GM23338 (cell line): ENCODE measurements around the gene SEC16A. TPM values are rescaled to one million over a fixed set of nuclear protein-coding genes. Genes with fewer than 3 reads are reported as not detected.

Source experiments
- ATAC-seq: fragments of 200-7000 bp; cut with Tn5 transposase; 3 replicates; pipeline ENCODE4 v1.9.1; 2020
- DNase-seq: peaks from one replicate; pipeline ENCODE4 v3.0.0-alpha.2; 2015; ENCODE audit warnings: low spot score
- H2AFZ ChIP-seq: fragments of 200-600 bp; sonication (generic); 2 replicates; pipeline ENCODE4 v1.8.0; 2016; ENCODE audit warnings: antibody characterized with exemption, mild to moderate bottlenecking, moderate library complexity
- H3F3A ChIP-seq: fragments of 200-600 bp; sonication (generic); replicated peaks from 2 replicates; pipeline ENCODE4 v1.8.0; 2017; ENCODE audit warnings: antibody characterized with exemption, mixed run types, low read depth
- H3K27ac ChIP-seq: fragments of 200-600 bp; sonication (generic); 2 replicates; pipeline ENCODE4 v1.6.1; 2016; ENCODE audit warnings: low read depth
- H3K27me3 ChIP-seq: fragments of 200-600 bp; sonication (generic); 2 replicates; pipeline ENCODE4 v1.8.0; 2016; ENCODE audit warnings: mild to moderate bottlenecking, mixed run types, moderate library complexity; ENCODE audit not compliant: insufficient read depth
- H3K36me3 ChIP-seq: fragments of 200-600 bp; sonication (generic); 2 replicates; pipeline ENCODE4 v1.8.0; 2016; ENCODE audit warnings: mild to moderate bottlenecking; ENCODE audit not compliant: insufficient read depth
- H3K4me1 ChIP-seq: fragments of 200-600 bp; sonication (generic); 2 replicates; pipeline ENCODE4 v1.8.0; 2016; ENCODE audit warnings: mild to moderate bottlenecking, moderate library complexity; ENCODE audit not compliant: insufficient read depth
- H3K4me2 ChIP-seq: fragments of 200-600 bp; sonication (generic); 2 replicates; pipeline ENCODE4 v1.7.1; 2017; ENCODE audit warnings: mixed run types
- H3K4me3 ChIP-seq: fragments of 200-600 bp; sonication (generic); 2 replicates; pipeline ENCODE4 v1.6.1; 2016; ENCODE audit warnings: mixed run types
- H3K79me2 ChIP-seq: fragments of 200-600 bp; sonication (generic); replicated peaks from 2 replicates; pipeline ENCODE4 v1.8.0; 2017; ENCODE audit warnings: mild to moderate bottlenecking; ENCODE audit not compliant: insufficient read depth
- H3K9me2 ChIP-seq: fragments of 200-600 bp; sonication (generic); 2 replicates; pipeline ENCODE4 v1.8.0; 2017; ENCODE audit not compliant: insufficient read depth
- H4K20me1 ChIP-seq: fragments of 200-600 bp; sonication (generic); replicated peaks from 2 replicates; pipeline ENCODE4 v1.8.0; 2017; ENCODE audit warnings: mild to moderate bottlenecking; ENCODE audit not compliant: insufficient read depth
- H3K27ac Mint-ChIP-seq: 2 replicates; pipeline ENCODE4 v1.8.0; 2020; ENCODE audit warnings: inconsistent platforms, mild to moderate bottlenecking, moderate library complexity, mixed read lengths
- H3K27me3 Mint-ChIP-seq: 3 replicates; pipeline ENCODE4 v1.8.0; 2022; ENCODE audit warnings: low read depth, mild to moderate bottlenecking, moderate library complexity, mixed read lengths, inconsistent platforms; ENCODE audit not compliant: insufficient read depth, poor library complexity
- H3K36me3 Mint-ChIP-seq: 3 replicates; pipeline ENCODE4 v1.8.0; 2021; ENCODE audit warnings: low read depth, mild to moderate bottlenecking, inconsistent platforms, moderate library complexity, mixed read lengths
- H3K4me1 Mint-ChIP-seq: 3 replicates; pipeline ENCODE4 v1.8.0; 2020; ENCODE audit warnings: mild to moderate bottlenecking, inconsistent platforms, mixed read lengths
- H3K4me3 Mint-ChIP-seq: 3 replicates; pipeline ENCODE4 v1.8.0; 2021; ENCODE audit warnings: moderate library complexity, mild to moderate bottlenecking, inconsistent platforms, mixed read lengths
- H3K9me3 Mint-ChIP-seq: 3 replicates; pipeline ENCODE4 v1.8.0; 2020; ENCODE audit warnings: moderate library complexity, mild to moderate bottlenecking, inconsistent platforms, mixed read lengths
- CREB1 ChIP-seq: fragments of 250-450 bp; sonication (Bioruptor Pico); IDR thresholded peaks from 2 replicates; pipeline ENCODE4 v1.5.0; 2020; ENCODE audit warnings: low read depth, mild to moderate bottlenecking, moderate library complexity
- EZH2 ChIP-seq: fragments of 200-600 bp; sonication (generic); IDR thresholded peaks from one replicate; pipeline ENCODE4 v1.8.0; 2017; ENCODE audit warnings: antibody characterized with exemption, mild to moderate bottlenecking, low read depth; ENCODE audit not compliant: unreplicated experiment
- EZH2phosphoT487 ChIP-seq: fragments of 200-600 bp; sonication (generic); IDR thresholded peaks from one replicate; pipeline ENCODE4 v1.8.1; 2018; ENCODE audit warnings: antibody characterized with exemption; ENCODE audit not compliant: unreplicated experiment
- JUNB ChIP-seq: IDR thresholded peaks from one replicate; pipeline ENCODE4 v1.6.1; 2016; ENCODE audit warnings: antibody characterized with exemption; ENCODE audit not compliant: unreplicated experiment
- NANOG ChIP-seq: IDR thresholded peaks from 2 replicates; pipeline ENCODE4 v1.6.1; 2016; ENCODE audit warnings: antibody characterized with exemption, borderline replicate concordance
- POLR2AphosphoS5 ChIP-seq: IDR thresholded peaks from 2 replicates; pipeline ENCODE4 v1.6.1; 2016; ENCODE audit warnings: antibody characterized with exemption, low read depth
- STAT1 ChIP-seq: IDR thresholded peaks from one replicate; pipeline ENCODE4 v1.6.1; 2016; ENCODE audit warnings: antibody characterized with exemption; ENCODE audit not compliant: unreplicated experiment
- ZNF114 ChIP-seq: fragments of 250-450 bp; sonication (Bioruptor Pico); IDR thresholded peaks from 2 replicates; pipeline ENCODE4 v1.5.0; 2020; ENCODE audit warnings: mild to moderate bottlenecking, moderate library complexity
- ZNF331 ChIP-seq: fragments of 250-450 bp; sonication (Bioruptor Pico); IDR thresholded peaks from 2 replicates; pipeline ENCODE4 v1.5.0; 2020; ENCODE audit warnings: low read depth, mild to moderate bottlenecking, moderate library complexity
- polyA plus RNA-seq: library from polyadenylated mRNA; unstranded; fragments of >200 nt; fragmentation: Nextera tagmentation; extraction: Ambion mirVana; gene quantifications from 2 replicates; pipeline ENCODE4 v1.2.1, GENCODE V29; 2016
- total RNA-seq: library from RNA; depleted of rRNA; stranded (reverse); fragments of >200 nt; shearing (Covaris generic); gene quantifications from 2 replicates; pipeline ENCODE4 v1.2.3, GENCODE V29; 2014
- TF ChIP-seq, protein P1 (sequence below): IDR thresholded peaks from 2 replicates; pipeline ENCODE4 v1.6.1; 2016; ENCODE audit warnings: antibody characterized with exemption
- TF ChIP-seq, protein P2 (sequence below): IDR thresholded peaks from one replicate; pipeline ENCODE4 v1.6.1; 2018; ENCODE audit warnings: antibody characterized with exemption; ENCODE audit not compliant: unreplicated experiment
- TF ChIP-seq, protein P3 (sequence below): fragments of 250-450 bp; sonication (Bioruptor Pico); IDR thresholded peaks from 2 replicates; pipeline ENCODE4 v1.5.0; 2020; ENCODE audit warnings: mild to moderate bottlenecking, moderate library complexity
- TF ChIP-seq, protein P4 (sequence below), 2 experiments: fragments of 200-600 bp in 1 of 2; sonication (generic) in 1 of 2; conservative IDR thresholded peaks; 2 replicates each; pipeline versions ENCODE4 v1.5.1 to v1.6.1; 2016 to 2017; ENCODE audit warnings: antibody characterized with exemption in 2 of 2, low read depth in 2 of 2, mild to moderate bottlenecking in 2 of 2, moderate library complexity in 1 of 2

The SEC16A gene
- total and polyA plus RNA-seq, 2 experiments from 2014 or later: 34.0 to 59.2 TPM

DNA sequence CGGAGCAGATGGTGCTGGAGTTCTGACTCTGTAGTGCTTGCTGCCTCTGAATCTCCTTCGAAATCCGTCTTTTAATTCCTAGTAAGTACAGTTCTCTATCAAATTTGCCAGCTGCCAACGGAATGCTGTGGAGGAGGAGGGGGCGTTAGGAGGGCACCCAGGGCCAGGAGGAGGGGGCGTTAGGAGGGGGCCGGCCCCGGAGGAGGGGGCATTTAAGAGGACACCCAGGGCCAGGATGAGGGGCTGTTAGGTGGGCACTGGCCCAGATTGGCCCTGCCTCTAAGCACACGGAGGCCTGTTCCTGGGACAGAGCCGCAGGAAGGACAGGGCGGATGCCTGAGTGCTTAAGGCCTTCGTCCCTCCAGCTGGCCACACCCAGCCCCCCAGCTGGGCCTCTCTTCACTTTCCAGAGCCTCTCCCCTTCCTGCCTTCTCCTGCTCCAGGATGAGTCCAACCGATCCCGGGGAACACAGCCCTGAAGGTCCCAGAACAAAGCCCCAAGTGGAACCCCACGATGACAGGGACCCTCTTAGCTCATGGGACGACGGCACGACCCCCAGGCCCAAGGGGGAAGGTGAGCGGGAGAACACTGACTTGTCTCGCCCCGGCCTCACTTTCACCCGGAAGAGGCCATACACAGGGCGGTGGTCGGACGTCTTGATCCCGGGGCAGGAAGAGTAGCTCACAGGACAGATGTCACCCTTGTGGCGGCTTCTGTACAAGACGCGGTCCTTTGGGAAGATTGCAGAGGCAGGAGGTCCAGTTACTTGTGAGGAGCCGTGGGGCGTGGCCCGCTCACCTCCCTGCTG lies 53.0 kb downstream of the SEC16A start:
- Histone ChIP-seq H3K27ac (no peak overlapping the region), H3K36me3 (no peaks in the 10 kb centered on the region), H4K20me1 (no peaks in the 10 kb centered on the region; the same call in 1 of the 2 replicates), H3K4me2 (no peak overlapping the region), H3K79me2 (no peaks in the 10 kb centered on the region), H3K4me3 (no peak overlapping the region), H2AFZ (no peak overlapping the region), H3F3A (no peaks in the 10 kb centered on the region), H3K4me1 (no peaks in the 10 kb centered on the region), H3K9me2 (no peaks in the 10 kb centered on the region), H3K27me3 (no peaks in the 10 kb centered on the region)
- H3K4me1 Mint-ChIP-seq: no peaks in the 10 kb centered on the region
- peak; percentile 24 for DNase-seq
- TF ChIP-seq CREB1 (CRISPR knock-in tag): no peak
- TF ChIP-seq, protein P1, sequence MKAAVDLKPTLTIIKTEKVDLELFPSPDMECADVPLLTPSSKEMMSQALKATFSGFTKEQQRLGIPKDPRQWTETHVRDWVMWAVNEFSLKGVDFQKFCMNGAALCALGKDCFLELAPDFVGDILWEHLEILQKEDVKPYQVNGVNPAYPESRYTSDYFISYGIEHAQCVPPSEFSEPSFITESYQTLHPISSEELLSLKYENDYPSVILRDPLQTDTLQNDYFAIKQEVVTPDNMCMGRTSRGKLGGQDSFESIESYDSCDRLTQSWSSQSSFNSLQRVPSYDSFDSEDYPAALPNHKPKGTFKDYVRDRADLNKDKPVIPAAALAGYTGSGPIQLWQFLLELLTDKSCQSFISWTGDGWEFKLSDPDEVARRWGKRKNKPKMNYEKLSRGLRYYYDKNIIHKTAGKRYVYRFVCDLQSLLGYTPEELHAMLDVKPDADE: no peak
- no peak for TF ChIP-seq POLR2AphosphoS5
- no peak for TF ChIP-seq ZNF114
- no peak for TF ChIP-seq JUNB
- TF ChIP-seq STAT1: no peak
- TF ChIP-seq NANOG: no peak
- TF ChIP-seq, protein P2, sequence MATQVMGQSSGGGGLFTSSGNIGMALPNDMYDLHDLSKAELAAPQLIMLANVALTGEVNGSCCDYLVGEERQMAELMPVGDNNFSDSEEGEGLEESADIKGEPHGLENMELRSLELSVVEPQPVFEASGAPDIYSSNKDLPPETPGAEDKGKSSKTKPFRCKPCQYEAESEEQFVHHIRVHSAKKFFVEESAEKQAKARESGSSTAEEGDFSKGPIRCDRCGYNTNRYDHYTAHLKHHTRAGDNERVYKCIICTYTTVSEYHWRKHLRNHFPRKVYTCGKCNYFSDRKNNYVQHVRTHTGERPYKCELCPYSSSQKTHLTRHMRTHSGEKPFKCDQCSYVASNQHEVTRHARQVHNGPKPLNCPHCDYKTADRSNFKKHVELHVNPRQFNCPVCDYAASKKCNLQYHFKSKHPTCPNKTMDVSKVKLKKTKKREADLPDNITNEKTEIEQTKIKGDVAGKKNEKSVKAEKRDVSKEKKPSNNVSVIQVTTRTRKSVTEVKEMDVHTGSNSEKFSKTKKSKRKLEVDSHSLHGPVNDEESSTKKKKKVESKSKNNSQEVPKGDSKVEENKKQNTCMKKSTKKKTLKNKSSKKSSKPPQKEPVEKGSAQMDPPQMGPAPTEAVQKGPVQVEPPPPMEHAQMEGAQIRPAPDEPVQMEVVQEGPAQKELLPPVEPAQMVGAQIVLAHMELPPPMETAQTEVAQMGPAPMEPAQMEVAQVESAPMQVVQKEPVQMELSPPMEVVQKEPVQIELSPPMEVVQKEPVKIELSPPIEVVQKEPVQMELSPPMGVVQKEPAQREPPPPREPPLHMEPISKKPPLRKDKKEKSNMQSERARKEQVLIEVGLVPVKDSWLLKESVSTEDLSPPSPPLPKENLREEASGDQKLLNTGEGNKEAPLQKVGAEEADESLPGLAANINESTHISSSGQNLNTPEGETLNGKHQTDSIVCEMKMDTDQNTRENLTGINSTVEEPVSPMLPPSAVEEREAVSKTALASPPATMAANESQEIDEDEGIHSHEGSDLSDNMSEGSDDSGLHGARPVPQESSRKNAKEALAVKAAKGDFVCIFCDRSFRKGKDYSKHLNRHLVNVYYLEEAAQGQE: no peak
- TF ChIP-seq, protein P3, sequence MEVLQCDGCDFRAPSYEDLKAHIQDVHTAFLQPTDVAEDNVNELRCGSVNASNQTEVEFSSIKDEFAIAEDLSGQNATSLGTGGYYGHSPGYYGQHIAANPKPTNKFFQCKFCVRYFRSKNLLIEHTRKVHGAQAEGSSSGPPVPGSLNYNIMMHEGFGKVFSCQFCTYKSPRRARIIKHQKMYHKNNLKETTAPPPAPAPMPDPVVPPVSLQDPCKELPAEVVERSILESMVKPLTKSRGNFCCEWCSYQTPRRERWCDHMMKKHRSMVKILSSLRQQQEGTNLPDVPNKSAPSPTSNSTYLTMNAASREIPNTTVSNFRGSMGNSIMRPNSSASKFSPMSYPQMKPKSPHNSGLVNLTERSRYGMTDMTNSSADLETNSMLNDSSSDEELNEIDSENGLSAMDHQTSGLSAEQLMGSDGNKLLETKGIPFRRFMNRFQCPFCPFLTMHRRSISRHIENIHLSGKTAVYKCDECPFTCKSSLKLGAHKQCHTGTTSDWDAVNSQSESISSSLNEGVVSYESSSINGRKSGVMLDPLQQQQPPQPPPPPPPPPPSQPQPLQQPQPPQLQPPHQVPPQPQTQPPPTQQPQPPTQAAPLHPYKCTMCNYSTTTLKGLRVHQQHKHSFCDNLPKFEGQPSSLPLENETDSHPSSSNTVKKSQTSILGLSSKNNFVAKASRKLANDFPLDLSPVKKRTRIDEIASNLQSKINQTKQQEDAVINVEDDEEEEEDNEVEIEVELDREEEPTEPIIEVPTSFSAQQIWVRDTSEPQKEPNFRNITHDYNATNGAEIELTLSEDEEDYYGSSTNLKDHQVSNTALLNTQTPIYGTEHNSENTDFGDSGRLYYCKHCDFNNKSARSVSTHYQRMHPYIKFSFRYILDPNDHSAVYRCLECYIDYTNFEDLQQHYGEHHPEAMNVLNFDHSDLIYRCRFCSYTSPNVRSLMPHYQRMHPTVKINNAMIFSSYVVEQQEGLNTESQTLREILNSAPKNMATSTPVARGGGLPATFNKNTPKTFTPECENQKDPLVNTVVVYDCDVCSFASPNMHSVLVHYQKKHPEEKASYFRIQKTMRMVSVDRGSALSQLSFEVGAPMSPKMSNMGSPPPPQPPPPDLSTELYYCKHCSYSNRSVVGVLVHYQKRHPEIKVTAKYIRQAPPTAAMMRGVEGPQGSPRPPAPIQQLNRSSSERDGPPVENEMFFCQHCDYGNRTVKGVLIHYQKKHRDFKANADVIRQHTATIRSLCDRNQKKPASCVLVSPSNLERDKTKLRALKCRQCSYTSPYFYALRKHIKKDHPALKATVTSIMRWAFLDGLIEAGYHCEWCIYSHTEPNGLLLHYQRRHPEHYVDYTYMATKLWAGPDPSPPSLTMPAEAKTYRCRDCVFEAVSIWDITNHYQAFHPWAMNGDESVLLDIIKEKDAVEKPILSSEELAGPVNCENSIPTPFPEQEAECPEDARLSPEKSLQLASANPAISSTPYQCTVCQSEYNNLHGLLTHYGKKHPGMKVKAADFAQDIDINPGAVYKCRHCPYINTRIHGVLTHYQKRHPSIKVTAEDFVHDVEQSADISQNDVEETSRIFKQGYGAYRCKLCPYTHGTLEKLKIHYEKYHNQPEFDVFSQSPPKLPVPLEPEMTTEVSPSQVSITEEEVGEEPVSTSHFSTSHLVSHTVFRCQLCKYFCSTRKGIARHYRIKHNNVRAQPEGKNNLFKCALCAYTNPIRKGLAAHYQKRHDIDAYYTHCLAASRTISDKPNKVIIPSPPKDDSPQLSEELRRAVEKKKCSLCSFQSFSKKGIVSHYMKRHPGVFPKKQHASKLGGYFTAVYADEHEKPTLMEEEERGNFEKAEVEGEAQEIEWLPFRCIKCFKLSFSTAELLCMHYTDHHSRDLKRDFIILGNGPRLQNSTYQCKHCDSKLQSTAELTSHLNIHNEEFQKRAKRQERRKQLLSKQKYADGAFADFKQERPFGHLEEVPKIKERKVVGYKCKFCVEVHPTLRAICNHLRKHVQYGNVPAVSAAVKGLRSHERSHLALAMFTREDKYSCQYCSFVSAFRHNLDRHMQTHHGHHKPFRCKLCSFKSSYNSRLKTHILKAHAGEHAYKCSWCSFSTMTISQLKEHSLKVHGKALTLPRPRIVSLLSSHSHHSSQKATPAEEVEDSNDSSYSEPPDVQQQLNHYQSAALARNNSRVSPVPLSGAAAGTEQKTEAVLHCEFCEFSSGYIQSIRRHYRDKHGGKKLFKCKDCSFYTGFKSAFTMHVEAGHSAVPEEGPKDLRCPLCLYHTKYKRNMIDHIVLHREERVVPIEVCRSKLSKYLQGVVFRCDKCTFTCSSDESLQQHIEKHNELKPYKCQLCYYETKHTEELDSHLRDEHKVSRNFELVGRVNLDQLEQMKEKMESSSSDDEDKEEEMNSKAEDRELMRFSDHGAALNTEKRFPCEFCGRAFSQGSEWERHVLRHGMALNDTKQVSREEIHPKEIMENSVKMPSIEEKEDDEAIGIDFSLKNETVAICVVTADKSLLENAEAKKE: no peak
- no peak for TF ChIP-seq ZNF331 (CRISPR knock-in tag)
- TF ChIP-seq, protein P4, sequence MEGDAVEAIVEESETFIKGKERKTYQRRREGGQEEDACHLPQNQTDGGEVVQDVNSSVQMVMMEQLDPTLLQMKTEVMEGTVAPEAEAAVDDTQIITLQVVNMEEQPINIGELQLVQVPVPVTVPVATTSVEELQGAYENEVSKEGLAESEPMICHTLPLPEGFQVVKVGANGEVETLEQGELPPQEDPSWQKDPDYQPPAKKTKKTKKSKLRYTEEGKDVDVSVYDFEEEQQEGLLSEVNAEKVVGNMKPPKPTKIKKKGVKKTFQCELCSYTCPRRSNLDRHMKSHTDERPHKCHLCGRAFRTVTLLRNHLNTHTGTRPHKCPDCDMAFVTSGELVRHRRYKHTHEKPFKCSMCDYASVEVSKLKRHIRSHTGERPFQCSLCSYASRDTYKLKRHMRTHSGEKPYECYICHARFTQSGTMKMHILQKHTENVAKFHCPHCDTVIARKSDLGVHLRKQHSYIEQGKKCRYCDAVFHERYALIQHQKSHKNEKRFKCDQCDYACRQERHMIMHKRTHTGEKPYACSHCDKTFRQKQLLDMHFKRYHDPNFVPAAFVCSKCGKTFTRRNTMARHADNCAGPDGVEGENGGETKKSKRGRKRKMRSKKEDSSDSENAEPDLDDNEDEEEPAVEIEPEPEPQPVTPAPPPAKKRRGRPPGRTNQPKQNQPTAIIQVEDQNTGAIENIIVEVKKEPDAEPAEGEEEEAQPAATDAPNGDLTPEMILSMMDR (conservative IDR thresholded peaks at IDR 0.05; ENCODE audit: low read depth in 2 of 2): no peak
- TF ChIP-seq EZH2phosphoT487: no peak
- no peak for TF ChIP-seq EZH2
- H3K27ac Mint-ChIP-seq: no peak overlapping the region
- no peaks in the 10 kb centered on the region for H3K9me3 Mint-ChIP-seq
- peaks cover 19% of the 10 kb centered on the region; the same call in 2 of the 3 replicates for H3K36me3 Mint-ChIP-seq
- ATAC-seq: no peak
- H3K4me3 Mint-ChIP-seq: no peak overlapping the region
- H3K27me3 Mint-ChIP-seq: peaks cover 5% of the 10 kb centered on the region
